ENCODE measurements around the gene TLK2.
"Not testable (repeated sequence)": the region's sequence is repeated elsewhere in the genome, so short reads cannot be mapped to it uniquely, and the experiment has no call there.

Gene TLK2

GRCh38 chr17:62597920-62598319, 119.3 kb downstream of the TLK2 start:
- in situ Hi-C loops (cut with HindIII; ENCODE audit: low sequenced_read_pairs): no loop called here

DNA sequence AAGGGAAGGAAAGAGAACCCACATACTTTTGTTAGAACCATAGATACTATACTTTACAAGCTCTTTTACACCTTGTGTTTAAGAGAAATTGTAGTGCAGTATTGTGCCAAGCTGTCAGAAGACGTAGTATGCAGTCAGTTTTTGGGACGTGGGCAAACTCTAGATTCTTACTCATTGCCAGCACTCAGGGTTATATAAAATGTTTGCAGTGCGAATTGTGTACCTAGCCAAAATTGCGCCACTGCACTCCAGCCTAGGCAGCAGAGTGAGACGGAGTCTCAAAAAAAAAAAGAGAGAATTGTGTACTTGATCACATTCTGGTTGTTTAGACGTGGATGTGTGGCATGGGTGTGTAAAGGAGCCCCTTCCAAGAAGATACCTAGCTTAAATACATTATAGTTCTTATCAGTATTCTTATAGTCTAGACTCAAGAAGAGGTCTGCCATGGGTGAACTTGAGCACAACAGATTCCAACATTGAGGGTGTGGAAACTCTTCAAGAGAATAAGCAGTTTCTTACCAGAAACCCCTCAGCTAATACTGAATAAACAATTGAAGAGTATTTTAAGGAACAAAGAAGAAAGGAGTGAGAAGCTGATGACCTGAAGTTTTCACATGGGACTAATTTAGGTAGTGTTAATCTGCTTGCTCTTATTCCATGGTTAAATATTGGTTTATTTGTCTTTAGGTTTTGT, 121.5 kb downstream of the TLK2 start:
- in situ Hi-C loops (cut with HindIII; ENCODE audit: low sequenced_read_pairs): no loop called here

- in situ Hi-C loops (cut with HindIII; ENCODE audit: low sequenced_read_pairs): no loop called here
These were observed 122.2 kb downstream of the TLK2 start for GRCh38 chr17:62600805-62601204.

GRCh38 chr17:62601471-62601870, 122.8 kb downstream of the TLK2 start:
- in situ Hi-C loops (cut with HindIII; ENCODE audit: low sequenced_read_pairs): no loop called here

DNA sequence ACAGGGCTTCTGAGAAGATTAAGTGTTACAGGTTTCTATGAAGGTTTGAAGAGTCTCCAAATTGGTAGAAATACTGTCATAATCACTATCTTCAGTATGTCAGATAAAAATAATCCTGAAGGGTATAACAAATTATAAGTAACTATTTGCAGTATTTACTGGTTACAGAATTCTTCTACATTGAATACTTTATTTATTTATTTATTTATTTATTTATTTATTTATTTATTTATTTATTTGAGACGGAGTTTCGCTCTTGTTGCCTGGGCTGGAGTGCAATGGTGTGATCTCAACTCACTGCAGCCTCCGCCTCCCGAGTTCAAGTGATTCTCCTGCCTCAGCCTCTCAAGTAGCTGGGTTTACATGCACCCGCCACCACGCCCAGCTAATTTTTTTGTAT, 125.2 kb downstream of the TLK2 start:
- in situ Hi-C loops (cut with HindIII; ENCODE audit: low sequenced_read_pairs): not testable (repeated sequence)

DNA sequence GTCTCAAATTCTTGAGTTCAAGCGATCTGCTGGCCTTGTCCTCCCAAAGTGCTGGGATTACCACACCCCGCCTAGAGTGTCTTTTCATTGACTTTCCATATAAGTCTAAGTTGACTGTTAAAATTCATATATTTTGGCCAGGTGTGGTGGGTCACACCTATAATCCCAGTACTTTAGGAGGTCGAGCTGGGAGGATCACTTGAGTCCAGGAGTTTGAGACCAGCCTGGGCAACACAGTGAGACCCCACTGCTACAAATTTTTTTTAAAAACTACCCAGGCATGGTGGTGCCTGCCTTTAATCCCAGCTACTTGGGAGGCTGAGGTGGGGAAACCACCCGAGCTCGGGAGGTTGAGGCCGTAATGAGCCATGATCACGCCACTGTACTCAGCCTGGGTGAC, 127.0 kb downstream of the TLK2 start:
- in situ Hi-C loops (cut with HindIII; ENCODE audit: low sequenced_read_pairs): no loop called here

- in situ Hi-C loops (cut with HindIII; ENCODE audit: low sequenced_read_pairs): no loop called here
These were observed 132.7 kb downstream of the TLK2 start for GRCh38 chr17:62611292-62611691.

- in situ Hi-C loops (cut with HindIII; ENCODE audit: low sequenced_read_pairs): no loop called here
These were observed 133.1 kb downstream of the TLK2 start for GRCh38 chr17:62611728-62612127.

GRCh38 chr17:62612289-62612688, 133.7 kb downstream of the TLK2 start:
- in situ Hi-C loops (cut with HindIII; ENCODE audit: low sequenced_read_pairs): not testable (repeated sequence)

- in situ Hi-C loops (cut with HindIII; ENCODE audit: low sequenced_read_pairs): not testable (repeated sequence)
These were observed 134.5 kb downstream of the TLK2 start for GRCh38 chr17:62613095-62613494.

DNA sequence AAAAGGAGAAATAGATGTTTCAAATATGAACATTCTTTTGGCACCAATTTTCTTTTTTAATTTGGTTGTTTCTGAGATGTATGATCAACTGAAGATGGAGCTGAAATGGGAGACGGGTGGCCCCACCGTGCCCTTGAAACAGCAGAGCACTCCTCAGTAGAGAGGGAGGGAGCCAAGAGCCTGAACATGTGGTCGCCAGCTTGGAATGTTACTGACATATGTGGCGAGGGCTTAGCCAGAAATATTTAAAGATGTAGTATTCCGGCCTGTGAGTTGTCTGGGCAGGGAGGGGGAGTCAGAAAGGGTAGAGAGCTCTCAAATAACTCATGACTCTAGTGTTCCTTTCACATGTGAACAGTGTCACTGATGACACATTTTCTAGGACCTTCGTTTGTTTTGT, 135.5 kb downstream of the TLK2 start:
- in situ Hi-C loops (cut with HindIII; ENCODE audit: low sequenced_read_pairs): no loop called here

- in situ Hi-C loops (cut with HindIII; ENCODE audit: low sequenced_read_pairs): no loop called here
These were observed 136.9 kb downstream of the TLK2 start for GRCh38 chr17:62615503-62615902.

GRCh38 chr17:62616993-62617893, 138.6 kb downstream of the TLK2 start:
- in situ Hi-C loops (cut with HindIII; ENCODE audit: low sequenced_read_pairs): no loop called here

DNA sequence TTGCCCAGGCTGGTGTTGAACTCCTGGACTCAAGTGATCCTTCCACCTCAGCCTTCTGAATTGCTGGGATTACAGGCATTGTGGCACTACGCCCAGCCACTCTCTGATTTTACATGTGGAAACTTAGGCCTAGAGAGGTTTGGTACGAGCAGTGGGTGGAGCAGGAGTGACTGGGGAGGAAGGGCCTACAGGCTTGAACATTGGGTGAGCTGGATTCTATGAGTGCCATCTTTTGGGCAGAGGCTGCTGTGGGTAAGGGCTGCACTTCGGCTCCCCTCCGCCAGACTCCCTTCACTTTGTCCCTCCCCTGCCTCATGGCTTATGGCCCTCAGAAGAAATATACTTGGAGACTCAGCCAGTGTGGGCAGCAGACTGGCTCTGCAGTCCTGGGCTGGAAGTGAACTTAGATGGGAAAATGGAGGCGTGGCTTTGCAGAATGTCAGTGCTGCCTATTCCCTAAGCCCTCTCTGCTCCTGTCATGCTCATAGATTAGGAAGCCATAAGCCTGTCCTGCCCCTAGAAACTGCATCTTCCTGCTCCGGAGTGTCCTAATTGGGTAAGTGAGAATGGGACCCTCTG, 139.4 kb downstream of the TLK2 start:
- in situ Hi-C loops (cut with HindIII; ENCODE audit: low sequenced_read_pairs): no loop called here

DNA sequence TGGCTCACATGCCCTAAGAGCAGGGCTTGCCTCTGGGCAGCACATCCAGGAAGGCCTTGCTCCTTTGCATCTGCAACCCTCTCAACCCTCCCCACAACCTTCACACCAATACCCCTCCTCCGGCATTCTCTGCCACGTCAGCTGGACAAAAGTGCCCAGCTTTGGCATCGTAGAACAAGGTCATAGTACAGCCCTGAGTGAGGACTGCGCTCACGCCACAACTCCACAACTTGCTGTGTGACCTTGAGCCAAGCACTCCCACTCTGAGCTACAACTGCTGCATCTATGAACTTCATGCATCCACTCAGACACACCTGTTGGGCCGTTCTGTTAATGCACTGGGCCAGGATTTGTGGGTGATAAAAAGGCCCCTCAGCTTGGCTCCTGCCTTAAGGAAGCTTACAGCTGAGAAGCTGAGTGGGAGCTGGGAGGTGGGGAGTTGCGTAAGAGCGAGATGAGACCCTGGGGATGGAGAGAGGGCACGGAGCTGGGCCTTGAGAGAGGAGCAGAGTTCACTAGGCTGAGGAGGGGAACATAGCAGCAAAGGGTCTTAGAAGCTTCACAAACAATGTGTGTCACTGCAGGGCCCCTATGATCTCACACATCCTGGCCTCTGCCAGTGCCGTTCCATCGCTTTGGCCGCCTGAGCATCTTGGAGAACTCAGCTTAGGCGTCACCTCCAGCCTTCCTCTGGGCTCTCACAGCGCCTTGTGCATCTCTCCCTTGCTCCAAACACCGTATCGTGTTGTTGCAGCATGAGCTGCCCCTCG, 140.2 kb downstream of the TLK2 start:
- in situ Hi-C loops (cut with HindIII; ENCODE audit: low sequenced_read_pairs): no loop called here

DNA sequence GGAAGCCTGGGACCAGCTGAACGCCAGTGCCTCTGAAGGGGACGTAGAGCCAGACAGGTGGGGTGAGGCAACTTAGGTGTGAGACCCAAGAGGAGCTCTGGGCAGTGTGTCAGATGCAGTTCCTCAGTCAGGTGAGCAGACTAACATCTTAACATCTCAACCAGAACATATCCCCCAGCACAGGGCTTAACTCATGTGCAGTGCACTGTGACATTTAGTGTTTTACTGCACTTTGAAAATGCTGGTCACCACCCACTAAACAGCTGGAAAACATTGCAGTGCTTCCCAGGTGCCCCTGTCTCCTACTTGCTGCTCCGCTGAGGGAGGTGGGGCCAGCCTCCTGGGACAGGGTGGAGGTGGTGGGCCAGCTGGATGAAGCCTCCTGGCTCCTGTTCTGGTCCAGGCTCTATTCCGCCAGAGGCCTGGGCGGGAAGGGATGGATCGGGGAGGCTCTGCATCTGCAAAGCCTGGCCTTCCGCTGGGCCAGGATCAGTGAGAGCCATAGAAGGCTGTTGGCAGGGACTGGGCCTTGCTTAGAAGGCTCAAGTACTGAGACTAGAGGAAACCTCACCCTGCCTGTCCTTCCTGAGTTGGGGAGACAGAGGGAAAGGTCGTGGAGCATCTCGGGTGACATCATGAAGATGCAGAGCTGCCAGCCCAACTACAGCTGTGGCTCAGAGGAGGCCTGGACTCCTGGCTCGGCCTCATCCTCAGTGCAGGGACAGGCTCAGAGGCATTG, 141.0 kb downstream of the TLK2 start:
- in situ Hi-C loops (cut with HindIII; ENCODE audit: low sequenced_read_pairs): no loop called here

- in situ Hi-C loops (cut with HindIII; ENCODE audit: low sequenced_read_pairs): no loop called here
These were observed 142.6 kb downstream of the TLK2 start for GRCh38 chr17:62621223-62621622.

- in situ Hi-C loops (cut with HindIII; ENCODE audit: low sequenced_read_pairs): no loop called here
These were observed 146.7 kb downstream of the TLK2 start for GRCh38 chr17:62625184-62625869.

GRCh38 chr17:62625870-62626200, 147.2 kb downstream of the TLK2 start:
- in situ Hi-C loops (cut with HindIII; ENCODE audit: low sequenced_read_pairs): no loop called here

DNA sequence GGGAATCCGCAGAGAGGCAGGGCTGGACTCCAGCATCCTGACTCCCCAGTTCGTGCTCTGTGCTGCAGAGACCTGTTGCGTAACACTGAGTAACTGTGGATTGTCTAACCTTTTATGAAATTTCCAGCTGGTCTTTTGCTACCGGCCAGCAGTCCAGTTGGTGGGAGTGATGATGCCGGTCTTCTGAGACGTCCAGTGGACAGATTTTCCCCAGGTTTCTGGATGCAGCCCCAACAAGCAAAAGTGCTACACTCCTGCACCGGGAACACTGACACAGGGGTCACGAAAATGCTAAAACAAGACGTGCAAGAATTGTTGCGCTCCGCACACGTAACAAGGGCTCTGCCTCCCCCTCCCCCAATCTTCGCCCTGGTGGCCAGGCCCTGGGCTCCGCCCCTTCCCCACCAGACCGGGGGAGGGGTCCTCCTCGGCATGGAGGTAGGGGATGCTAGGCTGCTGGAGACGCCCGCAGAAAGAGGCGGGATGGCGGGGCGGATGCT, 148.1 kb downstream of the TLK2 start:
- in situ Hi-C loops (cut with HindIII; ENCODE audit: low sequenced_read_pairs): no loop called here
